HepG2 (cell line): ENCODE data around the gene PGAP3. TPM values are rescaled to one million over a fixed set of nuclear protein-coding genes. Genes with fewer than 3 reads are reported as not detected.

Experiments
- ATAC-seq: fragments of 200-7000 bp; cut with Tn5 transposase; 3 replicates; pipeline ENCODE4 v1.9.1; 2020; ENCODE audit warnings: mild to moderate bottlenecking, moderate library complexity
- BruUV-seq: library from RNA; stranded (reverse); fragments of 400-500 nt; replicated peaks from 2 replicates; lab custom pipeline; 2021; lab: Mats Ljungman, UMichigan
- CTCF ChIA-PET: fragments of 300-600 bp; formaldehyde crosslinking; extraction: SDS; loops from one replicate; lab custom pipeline; 2021; ENCODE audit warnings: low total read pairs, inconsistent platforms, low intra/inter-chr PET ratio; lab: Yijun Ruan, JAX
- POLR2A ChIA-PET: fragments of 350-600 bp; sonication (Branson Sonifier 250); formaldehyde crosslinking; loops from one replicate; lab custom pipeline; 2020; ENCODE audit warnings: antibody characterized with exemption, inconsistent platforms; lab: Yijun Ruan, JAX
- DNase-seq: peaks from one replicate; pipeline ENCODE4 v3.0.0-alpha.2; 2015; ENCODE audit warnings: low spot score
- FAIRE-seq: peaks from 3 replicates; lab custom pipeline; 2011; peaks lifted over from hg19 to GRCh38; lab: Jason Lieb, UNC
- H2AFZ ChIP-seq: one replicate; pipeline ENCODE4 v1.6.1; 2011; ENCODE audit warnings: low read length, inconsistent platforms
- H3K27ac ChIP-seq: fragments of 300-600 bp; 3 replicates; pipeline ENCODE4 v1.8.0; 2011; ENCODE audit warnings: mixed run types, mild to moderate bottlenecking, mixed read lengths, low read length, inconsistent platforms; ENCODE audit not compliant: insufficient read depth; ENCODE audit errors: extremely low read length
- H3K27me3 ChIP-seq, 2 experiments: fragments of 200-600 bp in 1 of 2; 2 replicates in 1 of 2; 3 replicates in 1 of 2; pipeline versions ENCODE4 v1.6.0 to v1.8.0; 2011; ENCODE audit warnings: low read length in 2 of 2, mild to moderate bottlenecking in 2 of 2, moderate library complexity in 2 of 2, inconsistent platforms in 1 of 2; ENCODE audit not compliant: insufficient read depth in 2 of 2, control insufficient read depth in 1 of 2
- H3K36me3 ChIP-seq, 2 experiments: fragments of 200-600 bp in 1 of 2; replicated peaks in 1 of 2; 2 replicates in 1 of 2; 3 replicates in 1 of 2; pipeline versions ENCODE4 v1.5.1 to v1.8.0; 2011; ENCODE audit warnings: low read length in 2 of 2, inconsistent platforms in 1 of 2; ENCODE audit not compliant: insufficient read depth in 2 of 2, control insufficient read depth in 1 of 2
- H3K4me1 ChIP-seq: 2 replicates; pipeline ENCODE4 v1.5.1; 2012; ENCODE audit warnings: low read length, inconsistent platforms; ENCODE audit not compliant: insufficient read depth
- H3K4me2 ChIP-seq: 2 replicates; pipeline ENCODE4 v1.6.0; 2011; ENCODE audit warnings: low read depth, low read length, inconsistent platforms
- H3K4me3 ChIP-seq, 3 experiments: fragments of 200-600 bp in 1 of 3; sonication (generic), shearing (Covaris generic) in 1 of 3; replicated peaks in 1 of 3; 2 replicates each; pipeline ENCODE4 v1.5.1; 2011 to 2016; ENCODE audit warnings: low read length in 3 of 3, inconsistent platforms in 2 of 3, low read depth in 2 of 3, mild to moderate bottlenecking in 2 of 3, control low read depth in 1 of 3, mixed read lengths in 1 of 3; ENCODE audit not compliant: insufficient read depth in 1 of 3
- H3K79me2 ChIP-seq: one replicate; pipeline ENCODE4 v1.6.1; 2011; ENCODE audit warnings: low read length, inconsistent platforms; ENCODE audit not compliant: insufficient read depth
- H3K9ac ChIP-seq: 2 replicates; pipeline ENCODE4 v1.6.0; 2011; ENCODE audit warnings: mild to moderate bottlenecking, low read depth, low read length, inconsistent platforms; ENCODE audit not compliant: insufficient read depth
- H3K9me3 ChIP-seq: 2 replicates; pipeline ENCODE4 v1.5.1; 2012; ENCODE audit warnings: mild to moderate bottlenecking, low read length
- H4K20me1 ChIP-seq: 2 replicates; pipeline ENCODE4 v1.6.0; 2011; ENCODE audit warnings: inconsistent platforms, mild to moderate bottlenecking, low read length, moderate library complexity; ENCODE audit not compliant: insufficient read depth
- HOXA3 ChIP-seq: sonication (generic); formaldehyde crosslinking; IDR thresholded peaks from 2 replicates; pipeline ENCODE4 v1.5.0; 2020; ENCODE audit warnings: missing genetic modification reagents
- MEIS1 ChIP-seq: sonication (generic); formaldehyde crosslinking; IDR thresholded peaks from 2 replicates; pipeline ENCODE4 v1.9.0; 2021; ENCODE audit warnings: mild to moderate bottlenecking, missing genetic modification reagents, moderate library complexity, borderline replicate concordance
- RBM39 ChIP-seq: fragments of 200-400 bp; formaldehyde crosslinking; IDR thresholded peaks from one replicate; pipeline ENCODE4 v1.6.1; 2018; ENCODE audit warnings: antibody characterized with exemption, mild to moderate bottlenecking, low read depth, low read length; ENCODE audit not compliant: poor library complexity, severe bottlenecking
- REPIN1 ChIP-seq: sonication (generic); formaldehyde crosslinking; IDR thresholded peaks from 2 replicates; pipeline ENCODE4 v1.8.0; 2022; ENCODE audit warnings: missing genetic modification reagents, low read depth, mild to moderate bottlenecking, borderline replicate concordance
- ZMAT3 ChIP-seq: sonication (generic); formaldehyde crosslinking; conservative IDR thresholded peaks from 2 replicates; pipeline ENCODE4 v1.7.0; 2021; ENCODE audit warnings: missing genetic modification reagents
- ZMYM3 ChIP-seq: sonication (generic); formaldehyde crosslinking; IDR thresholded peaks from 2 replicates; pipeline ENCODE4 v1.5.1; 2020; ENCODE audit warnings: mild to moderate bottlenecking, missing genetic modification reagents
- ZNF441 ChIP-seq: sonication (generic); formaldehyde crosslinking; IDR thresholded peaks from 2 replicates; pipeline ENCODE4 v1.7.0; 2021; ENCODE audit warnings: missing genetic modification reagents, borderline replicate concordance
- ZNF563 ChIP-seq: sonication (generic); formaldehyde crosslinking; IDR thresholded peaks from 2 replicates; pipeline ENCODE4 v1.8.0; 2022; ENCODE audit warnings: mild to moderate bottlenecking, moderate library complexity, missing genetic modification reagents
- ZNF572 ChIP-seq: sonication (generic); formaldehyde crosslinking; IDR thresholded peaks from 2 replicates; pipeline ENCODE4 v1.5.1; 2020; ENCODE audit warnings: mild to moderate bottlenecking, missing genetic modification reagents
- WGBS: methylation state at CpG from one replicate; pipeline ENCODE4 v1.1.6; 2017; ENCODE audit warnings: low lambda C conversion rate; 5-methylcytosine and 5-hydroxymethylcytosine counted together
- in situ Hi-C: cut with HindIII; loops from 2 replicates; pipeline ENCODE4 v1.10.0; 2017; ENCODE audit warnings: low pct_unique_long_range_greater_than_20kb; ENCODE audit not compliant: extremely low pct_ligation_motif_present
- intact Hi-C: fragments of 100-400 bp; cut with micrococcal nuclease; formaldehyde crosslinking; loops from one replicate; pipeline ENCODE4 v1.10.0; 2022; ENCODE audit not compliant: unreplicated experiment
- polyA plus RNA-seq, 8 experiments: library from polyadenylated mRNA; depleted of rRNA in 3 of 8; stranded (reverse) in 7 of 8; unstranded in 1 of 8; fragments of >200 nt; fragmentation: Illumina TruSeq in 4 of 8; extraction: Trizol in 4 of 8; gene quantifications; 2 replicates each; pipeline versions ENCODE4 v1.2.1 to v1.2.3, GENCODE V29; 2011 to 2016; ENCODE audit warnings: low read depth in 4 of 8, missing spikeins in 1 of 8, mixed read lengths in 1 of 8; ENCODE audit not compliant: insufficient read depth in 1 of 8
- total RNA-seq, 5 experiments: library from RNA; depleted of rRNA; stranded (reverse); fragments of >200 nt; fragmentation: Illumina TruSeq; extraction: Trizol; gene quantifications; 2 replicates each; pipeline ENCODE4 v1.2.3, GENCODE V29; 2016; ENCODE audit warnings: low read depth in 1 of 5
- TF ChIP-seq, protein P1 (sequence below): sonication (generic); formaldehyde crosslinking; IDR thresholded peaks from 2 replicates; pipeline ENCODE4 v1.5.1; 2020; ENCODE audit warnings: mild to moderate bottlenecking, moderate library complexity, missing genetic modification reagents
- TF ChIP-seq, protein P2 (sequence below): sonication (generic); formaldehyde crosslinking; IDR thresholded peaks from 2 replicates; pipeline ENCODE4 v1.5.0; 2020; ENCODE audit warnings: mild to moderate bottlenecking, missing genetic modification reagents, borderline replicate concordance

The PGAP3 gene
- total and polyA plus RNA-seq, 2 of the 13 experiments (the other 11 are each of a cell fraction or from before 2014, with no cell fraction given) = 11.9 to 14.6 TPM

GRCh38 chr17:39702901-39703893 lies 15.3 kb upstream of the PGAP3 start:
- peak overlapping the region; percentile 51 for H3K9ac ChIP-seq
- H3K27ac ChIP-seq = peak overlapping the region; percentile 78
- H3K4me1 ChIP-seq = peaks cover 64% of the 10 kb centered on the region
- BruUV-seq = no TSS peak
- no peaks in the 10 kb centered on the region for H3K27me3 ChIP-seq
- peak; percentile 77 for DNase-seq
- peak overlapping the region; percentile 1 to 90 (median 90); a peak in 5 of 6 replicates for H3K4me3 ChIP-seq
- CTCF ChIA-PET = interaction anchor here (1.3 to 1.6 kb wide), 2 partner anchors 52 to 81 kb away, joined by 4 read pairs; no protein-coding TSS in a partner anchor
- H3K79me2 ChIP-seq = peaks cover 63% of the 10 kb centered on the region
- FAIRE-seq = peak; percentile 79
- WGBS = 9% methylated on average over 12 of the region's 12 CpGs
- H3K36me3 ChIP-seq = peaks cover 15 to 21% of the 10 kb centered on the region in 2 experiments
- H2AFZ ChIP-seq = no peak overlapping the region
- peak; percentile 73 for ATAC-seq
- intact Hi-C loops (no loop called here), in situ Hi-C loops (no loop called here)
- H3K4me2 ChIP-seq = peak overlapping the region; percentile 92
- peaks cover 14% of the 10 kb centered on the region; the same call in 1 of the 2 replicates for H4K20me1 ChIP-seq
- POLR2A ChIA-PET = interaction anchor here (0.6 to 6.6 kb wide), 26 partner anchors 9 to 396 kb away, joined by 3 to 118 read pairs (median 7); partner anchors contain the start of genes GRB7, MIEN1 and PGAP3
- no peaks in the 10 kb centered on the region for H3K9me3 ChIP-seq
- TF ChIP-seq ZNF572 (CRISPR knock-in tag) (0 out of 2 replicates have a peak, but pooled peaks have one; percentile 34), ZNF563 (CRISPR knock-in tag) (peak; percentile 20; the same call in 1 of the 2 replicates), MEIS1 (CRISPR knock-in tag) (peak; percentile 99), ZMAT3 (CRISPR knock-in tag) (peak; percentile 70; the same call in 1 of the 2 replicates), ZNF441 (CRISPR knock-in tag) (peak; percentile 69; the same call in 1 of the 2 replicates), ZMYM3 (CRISPR knock-in tag) (peak; percentile 84), RBM39 (peak; percentile 38), HOXA3 (CRISPR knock-in tag) (peak; percentile 43; the same call in 1 of the 2 replicates), REPIN1 (CRISPR knock-in tag) (peak; percentile 71; the same call in 1 of the 2 replicates)
- TF ChIP-seq, protein P1, sequence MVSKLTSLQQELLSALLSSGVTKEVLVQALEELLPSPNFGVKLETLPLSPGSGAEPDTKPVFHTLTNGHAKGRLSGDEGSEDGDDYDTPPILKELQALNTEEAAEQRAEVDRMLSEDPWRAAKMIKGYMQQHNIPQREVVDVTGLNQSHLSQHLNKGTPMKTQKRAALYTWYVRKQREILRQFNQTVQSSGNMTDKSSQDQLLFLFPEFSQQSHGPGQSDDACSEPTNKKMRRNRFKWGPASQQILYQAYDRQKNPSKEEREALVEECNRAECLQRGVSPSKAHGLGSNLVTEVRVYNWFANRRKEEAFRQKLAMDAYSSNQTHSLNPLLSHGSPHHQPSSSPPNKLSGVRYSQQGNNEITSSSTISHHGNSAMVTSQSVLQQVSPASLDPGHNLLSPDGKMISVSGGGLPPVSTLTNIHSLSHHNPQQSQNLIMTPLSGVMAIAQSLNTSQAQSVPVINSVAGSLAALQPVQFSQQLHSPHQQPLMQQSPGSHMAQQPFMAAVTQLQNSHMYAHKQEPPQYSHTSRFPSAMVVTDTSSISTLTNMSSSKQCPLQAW = peak; percentile 72
- TF ChIP-seq, protein P2, sequence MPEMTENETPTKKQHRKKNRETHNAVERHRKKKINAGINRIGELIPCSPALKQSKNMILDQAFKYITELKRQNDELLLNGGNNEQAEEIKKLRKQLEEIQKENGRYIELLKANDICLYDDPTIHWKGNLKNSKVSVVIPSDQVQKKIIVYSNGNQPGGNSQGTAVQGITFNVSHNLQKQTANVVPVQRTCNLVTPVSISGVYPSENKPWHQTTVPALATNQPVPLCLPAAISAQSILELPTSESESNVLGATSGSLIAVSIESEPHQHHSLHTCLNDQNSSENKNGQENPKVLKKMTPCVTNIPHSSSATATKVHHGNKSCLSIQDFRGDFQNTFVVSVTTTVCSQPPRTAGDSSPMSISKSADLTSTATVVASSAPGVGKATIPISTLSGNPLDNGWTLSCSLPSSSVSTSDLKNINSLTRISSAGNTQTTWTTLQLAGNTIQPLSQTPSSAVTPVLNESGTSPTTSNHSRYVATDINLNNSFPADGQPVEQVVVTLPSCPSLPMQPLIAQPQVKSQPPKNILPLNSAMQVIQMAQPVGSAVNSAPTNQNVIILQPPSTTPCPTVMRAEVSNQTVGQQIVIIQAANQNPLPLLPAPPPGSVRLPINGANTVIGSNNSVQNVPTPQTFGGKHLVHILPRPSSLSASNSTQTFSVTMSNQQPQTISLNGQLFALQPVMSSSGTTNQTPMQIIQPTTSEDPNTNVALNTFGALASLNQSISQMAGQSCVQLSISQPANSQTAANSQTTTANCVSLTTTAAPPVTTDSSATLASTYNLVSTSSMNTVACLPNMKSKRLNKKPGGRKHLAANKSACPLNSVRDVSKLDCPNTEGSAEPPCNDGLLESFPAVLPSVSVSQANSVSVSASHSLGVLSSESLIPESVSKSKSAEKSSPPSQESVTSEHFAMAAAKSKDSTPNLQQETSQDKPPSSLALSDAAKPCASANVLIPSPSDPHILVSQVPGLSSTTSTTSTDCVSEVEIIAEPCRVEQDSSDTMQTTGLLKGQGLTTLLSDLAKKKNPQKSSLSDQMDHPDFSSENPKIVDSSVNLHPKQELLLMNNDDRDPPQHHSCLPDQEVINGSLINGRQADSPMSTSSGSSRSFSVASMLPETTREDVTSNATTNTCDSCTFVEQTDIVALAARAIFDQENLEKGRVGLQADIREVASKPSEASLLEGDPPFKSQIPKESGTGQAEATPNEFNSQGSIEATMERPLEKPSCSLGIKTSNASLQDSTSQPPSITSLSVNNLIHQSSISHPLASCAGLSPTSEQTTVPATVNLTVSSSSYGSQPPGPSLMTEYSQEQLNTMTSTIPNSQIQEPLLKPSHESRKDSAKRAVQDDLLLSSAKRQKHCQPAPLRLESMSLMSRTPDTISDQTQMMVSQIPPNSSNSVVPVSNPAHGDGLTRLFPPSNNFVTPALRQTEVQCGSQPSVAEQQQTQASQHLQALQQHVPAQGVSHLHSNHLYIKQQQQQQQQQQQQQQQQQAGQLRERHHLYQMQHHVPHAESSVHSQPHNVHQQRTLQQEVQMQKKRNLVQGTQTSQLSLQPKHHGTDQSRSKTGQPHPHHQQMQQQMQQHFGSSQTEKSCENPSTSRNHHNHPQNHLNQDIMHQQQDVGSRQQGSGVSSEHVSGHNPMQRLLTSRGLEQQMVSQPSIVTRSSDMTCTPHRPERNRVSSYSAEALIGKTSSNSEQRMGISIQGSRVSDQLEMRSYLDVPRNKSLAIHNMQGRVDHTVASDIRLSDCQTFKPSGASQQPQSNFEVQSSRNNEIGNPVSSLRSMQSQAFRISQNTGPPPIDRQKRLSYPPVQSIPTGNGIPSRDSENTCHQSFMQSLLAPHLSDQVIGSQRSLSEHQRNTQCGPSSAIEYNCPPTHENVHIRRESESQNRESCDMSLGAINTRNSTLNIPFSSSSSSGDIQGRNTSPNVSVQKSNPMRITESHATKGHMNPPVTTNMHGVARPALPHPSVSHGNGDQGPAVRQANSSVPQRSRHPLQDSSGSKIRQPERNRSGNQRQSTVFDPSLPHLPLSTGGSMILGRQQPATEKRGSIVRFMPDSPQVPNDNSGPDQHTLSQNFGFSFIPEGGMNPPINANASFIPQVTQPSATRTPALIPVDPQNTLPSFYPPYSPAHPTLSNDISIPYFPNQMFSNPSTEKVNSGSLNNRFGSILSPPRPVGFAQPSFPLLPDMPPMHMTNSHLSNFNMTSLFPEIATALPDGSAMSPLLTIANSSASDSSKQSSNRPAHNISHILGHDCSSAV (CRISPR knock-in tag) = no peak
